Measurements from ENCODE around the gene SLC39A13. TPM values are rescaled to one million over a fixed set of nuclear protein-coding genes. Genes with fewer than 3 reads are reported as not detected.

SLC39A13 gene
- total and polyA plus RNA-seq, 2 of the 13 experiments (the other 11 are each of a cell fraction or from before 2014, with no cell fraction given), result 15.3 to 30.5 TPM

DNA sequence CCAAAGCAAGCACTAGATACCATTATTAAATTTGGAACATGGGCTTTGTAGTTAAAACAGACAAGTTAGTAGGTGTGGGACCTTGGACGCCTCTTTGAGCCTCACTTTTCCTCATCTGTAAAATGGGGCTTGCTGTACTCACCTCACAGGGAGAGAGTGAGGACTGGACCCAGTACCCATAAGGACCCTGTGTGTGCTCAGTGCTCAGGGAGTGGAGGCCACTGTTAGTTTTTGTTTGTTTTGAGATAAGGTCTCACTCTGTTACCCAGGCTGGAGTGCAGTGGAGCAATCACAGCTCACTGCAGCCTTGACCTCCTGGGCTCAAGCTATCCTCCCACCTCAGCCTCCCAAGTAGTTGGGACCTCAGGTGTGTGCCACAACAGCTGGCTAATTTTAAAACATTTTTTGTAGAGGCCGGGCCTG, 31.7 kb downstream of the SLC39A13 start (continued):
- TF ChIP-seq, protein P1, sequence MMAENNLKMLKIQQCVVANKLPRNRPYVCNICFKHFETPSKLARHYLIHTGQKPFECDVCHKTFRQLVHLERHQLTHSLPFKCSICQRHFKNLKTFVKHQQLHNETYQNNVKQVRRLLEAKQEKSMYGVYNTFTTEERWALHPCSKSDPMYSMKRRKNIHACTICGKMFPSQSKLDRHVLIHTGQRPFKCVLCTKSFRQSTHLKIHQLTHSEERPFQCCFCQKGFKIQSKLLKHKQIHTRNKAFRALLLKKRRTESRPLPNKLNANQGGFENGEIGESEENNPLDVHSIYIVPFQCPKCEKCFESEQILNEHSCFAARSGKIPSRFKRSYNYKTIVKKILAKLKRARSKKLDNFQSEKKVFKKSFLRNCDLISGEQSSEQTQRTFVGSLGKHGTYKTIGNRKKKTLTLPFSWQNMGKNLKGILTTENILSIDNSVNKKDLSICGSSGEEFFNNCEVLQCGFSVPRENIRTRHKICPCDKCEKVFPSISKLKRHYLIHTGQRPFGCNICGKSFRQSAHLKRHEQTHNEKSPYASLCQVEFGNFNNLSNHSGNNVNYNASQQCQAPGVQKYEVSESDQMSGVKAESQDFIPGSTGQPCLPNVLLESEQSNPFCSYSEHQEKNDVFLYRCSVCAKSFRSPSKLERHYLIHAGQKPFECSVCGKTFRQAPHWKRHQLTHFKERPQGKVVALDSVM (CRISPR knock-in tag; IDR thresholded peaks at IDR 0.05), result peak; percentile 100
- TF ChIP-seq HNF4G (IDR thresholded peaks at IDR 0.05; ENCODE audit: borderline replicate concordance, low read depth, low read length), result 0 out of 2 replicates have a peak, but pooled peaks have one; percentile 29
- no peak for TF ChIP-seq HNF4G (CRISPR knock-in tag; IDR thresholded peaks at IDR 0.05; ENCODE audit: borderline replicate concordance, low read depth)
- TF ChIP-seq POGZ (CRISPR knock-in tag; IDR thresholded peaks at IDR 0.05), result peak; percentile 78
- peak; percentile 53 for TF ChIP-seq GATAD2A (CRISPR knock-in tag; IDR thresholded peaks at IDR 0.05)
- TF ChIP-seq, protein P2, sequence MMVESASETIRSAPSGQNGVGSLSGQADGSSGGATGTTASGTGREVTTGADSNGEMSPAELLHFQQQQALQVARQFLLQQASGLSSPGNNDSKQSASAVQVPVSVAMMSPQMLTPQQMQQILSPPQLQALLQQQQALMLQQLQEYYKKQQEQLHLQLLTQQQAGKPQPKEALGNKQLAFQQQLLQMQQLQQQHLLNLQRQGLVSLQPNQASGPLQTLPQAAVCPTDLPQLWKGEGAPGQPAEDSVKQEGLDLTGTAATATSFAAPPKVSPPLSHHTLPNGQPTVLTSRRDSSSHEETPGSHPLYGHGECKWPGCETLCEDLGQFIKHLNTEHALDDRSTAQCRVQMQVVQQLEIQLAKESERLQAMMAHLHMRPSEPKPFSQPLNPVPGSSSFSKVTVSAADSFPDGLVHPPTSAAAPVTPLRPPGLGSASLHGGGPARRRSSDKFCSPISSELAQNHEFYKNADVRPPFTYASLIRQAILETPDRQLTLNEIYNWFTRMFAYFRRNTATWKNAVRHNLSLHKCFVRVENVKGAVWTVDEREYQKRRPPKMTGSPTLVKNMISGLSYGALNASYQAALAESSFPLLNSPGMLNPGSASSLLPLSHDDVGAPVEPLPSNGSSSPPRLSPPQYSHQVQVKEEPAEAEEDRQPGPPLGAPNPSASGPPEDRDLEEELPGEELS (CRISPR knock-in tag; IDR thresholded peaks at IDR 0.05), result peak; percentile 43; the same call in 1 of the 2 replicates
- no peak for TF ChIP-seq ZNF547 (CRISPR knock-in tag; IDR thresholded peaks at IDR 0.05)
- TF ChIP-seq, protein P3, sequence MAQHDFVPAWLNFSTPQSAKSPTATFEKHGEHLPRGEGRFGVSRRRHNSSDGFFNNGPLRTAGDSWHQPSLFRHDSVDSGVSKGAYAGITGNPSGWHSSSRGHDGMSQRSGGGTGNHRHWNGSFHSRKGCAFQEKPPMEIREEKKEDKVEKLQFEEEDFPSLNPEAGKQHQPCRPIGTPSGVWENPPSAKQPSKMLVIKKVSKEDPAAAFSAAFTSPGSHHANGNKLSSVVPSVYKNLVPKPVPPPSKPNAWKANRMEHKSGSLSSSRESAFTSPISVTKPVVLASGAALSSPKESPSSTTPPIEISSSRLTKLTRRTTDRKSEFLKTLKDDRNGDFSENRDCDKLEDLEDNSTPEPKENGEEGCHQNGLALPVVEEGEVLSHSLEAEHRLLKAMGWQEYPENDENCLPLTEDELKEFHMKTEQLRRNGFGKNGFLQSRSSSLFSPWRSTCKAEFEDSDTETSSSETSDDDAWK (CRISPR knock-in tag; IDR thresholded peaks at IDR 0.05), result no peak
- TF ChIP-seq ZNF20 (CRISPR knock-in tag; IDR thresholded peaks at IDR 0.05), result peak; percentile 99
- TF ChIP-seq ZNF749 (CRISPR knock-in tag; IDR thresholded peaks at IDR 0.05; ENCODE audit: borderline replicate concordance), result no peak
- TF ChIP-seq PHF21A (CRISPR knock-in tag; IDR thresholded peaks at IDR 0.05), result peak; percentile 61; the same call in 1 of the 2 replicates
- TF ChIP-seq, protein P4, sequence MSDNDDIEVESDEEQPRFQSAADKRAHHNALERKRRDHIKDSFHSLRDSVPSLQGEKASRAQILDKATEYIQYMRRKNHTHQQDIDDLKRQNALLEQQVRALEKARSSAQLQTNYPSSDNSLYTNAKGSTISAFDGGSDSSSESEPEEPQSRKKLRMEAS (IDR thresholded peaks at IDR 0.05), result peak; percentile 24; the same call in 1 of the 2 replicates
- TF ChIP-seq ZNF788 (CRISPR knock-in tag; IDR thresholded peaks at IDR 0.05; ENCODE audit: borderline replicate concordance), result peak; percentile 16; the same call in 1 of the 2 replicates
- peak; percentile 100 for TF ChIP-seq ZNF629 (CRISPR knock-in tag; conservative IDR thresholded peaks at IDR 0.05)
- no peak for TF ChIP-seq POLR2G (IDR thresholded peaks at IDR 0.05; ENCODE audit: low read depth, low read length)
- no peak for TF ChIP-seq ZNF709 (CRISPR knock-in tag; IDR thresholded peaks at IDR 0.05)
- no peak for TF ChIP-seq RFX1 (IDR thresholded peaks at IDR 0.05)
- TF ChIP-seq, protein P5, sequence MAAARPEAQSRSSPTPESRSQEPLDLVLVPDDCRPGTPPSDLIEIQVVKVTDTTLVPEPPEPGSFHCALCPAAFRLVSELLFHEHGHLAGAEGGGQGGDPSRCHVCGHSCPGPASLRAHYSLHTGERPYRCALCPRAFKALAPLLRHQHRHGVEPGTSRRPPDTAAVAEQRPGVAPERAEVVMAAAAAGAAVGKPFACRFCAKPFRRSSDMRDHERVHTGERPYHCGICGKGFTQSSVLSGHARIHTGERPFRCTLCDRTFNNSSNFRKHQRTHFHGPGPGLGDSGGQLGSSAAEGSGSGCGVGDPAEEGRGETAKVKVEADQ (CRISPR knock-in tag; IDR thresholded peaks at IDR 0.05; ENCODE audit: borderline replicate concordance), result peak; percentile 100
- no peak for TF ChIP-seq SALL2 (CRISPR knock-in tag; IDR thresholded peaks at IDR 0.05)
- TF ChIP-seq MLLT10 (CRISPR knock-in tag; IDR thresholded peaks at IDR 0.05), result no peak
- no peak for TF ChIP-seq SETDB1 (CRISPR knock-in tag; IDR thresholded peaks at IDR 0.05; ENCODE audit: borderline replicate concordance)
- no peak for TF ChIP-seq THYN1 (CRISPR knock-in tag; IDR thresholded peaks at IDR 0.05; ENCODE audit: borderline replicate concordance, low read depth)
- TF ChIP-seq ARNT2 (CRISPR knock-in tag; IDR thresholded peaks at IDR 0.05; ENCODE audit: low read depth), result no peak
